B cell (primary cell): ENCODE data around the gene USP49. TPM values are rescaled to one million over a fixed set of nuclear protein-coding genes. Genes with fewer than 3 reads are reported as not detected.

Experiments
- ATAC-seq: fragments of 200-7000 bp; cut with Tn5 transposase; one replicate; pipeline ENCODE4 v1.10.0; 2021; ENCODE audit warnings: low read depth, mild to moderate bottlenecking, moderate number of reproducible peaks, moderate library complexity
- CTCF ChIA-PET: fragments of 350-600 bp; sonication (Branson Sonifier 250); formaldehyde crosslinking; loops from one replicate; lab custom pipeline; 2021; ENCODE audit warnings: antibody characterized with exemption, inconsistent platforms; lab: Charles Lee
- POLR2A ChIA-PET: fragments of 350-600 bp; sonication (Branson Sonifier 250); formaldehyde crosslinking; loops from one replicate; lab custom pipeline; 2021; ENCODE audit warnings: antibody characterized with exemption; lab: Charles Lee
- DNase-seq: peaks from one replicate; pipeline ENCODE4 v3.0.0; 2013
- H2AFZ ChIP-seq: 2 replicates; pipeline ENCODE4 v1.6.1; 2012; ENCODE audit warnings: mild to moderate bottlenecking, low read depth, low read length; ENCODE audit not compliant: insufficient read depth, poor library complexity, severe bottlenecking
- H3K27ac ChIP-seq, 2 donors: 1 replicate in 1 of 2; 2 replicates in 1 of 2; pipeline ENCODE4 v1.5.1; 2012 to 2013; ENCODE audit warnings: low read length in 2 of 2, mild to moderate bottlenecking in 2 of 2, moderate library complexity in 1 of 2
- H3K27me3 ChIP-seq, 4 experiments: fragments of 200-600 bp in 1 of 4; sonication (generic) in 1 of 4; replicated peaks in 1 of 4; 1 replicate in 2 of 4; 2 replicates in 2 of 4; pipeline versions ENCODE4 v1.6.1 to v1.7.0; 2013 to 2016; ENCODE audit warnings: low read length in 3 of 4, mild to moderate bottlenecking in 2 of 4, mixed read lengths in 1 of 4, moderate library complexity in 1 of 4; ENCODE audit not compliant: insufficient read depth in 4 of 4, control insufficient read depth in 3 of 4; ENCODE audit errors: control extremely low read depth in 1 of 4
- H3K36me3 ChIP-seq, 2 experiments: replicated peaks in 1 of 2; 1 replicate in 1 of 2; 2 replicates in 1 of 2; pipeline versions ENCODE4 v1.6.1 to v1.7.1; 2013; ENCODE audit warnings: low read length in 1 of 2; ENCODE audit not compliant: insufficient read depth in 2 of 2, control insufficient read depth in 1 of 2; ENCODE audit errors: control extremely low read depth in 1 of 2, extremely low read depth in 1 of 2
- H3K4me1 ChIP-seq, 2 donors: fragments of 200-600 bp in 1 of 2; sonication (generic) in 1 of 2; 1 replicate in 1 of 2; 2 replicates in 1 of 2; pipeline versions ENCODE4 v1.5.1 to v1.6.1; 2013 to 2017; ENCODE audit warnings: low read length in 2 of 2; ENCODE audit not compliant: control insufficient read depth in 2 of 2, insufficient read depth in 2 of 2
- H3K4me2 ChIP-seq: replicated peaks from 2 replicates; pipeline ENCODE3; 2012; ENCODE audit warnings: mild to moderate bottlenecking, low read depth, low read length; ENCODE audit not compliant: poor library complexity, severe bottlenecking
- H3K4me3 ChIP-seq, 5 experiments: fragments of 200-600 bp in 1 of 5; sonication (generic) in 1 of 5; 1 replicate in 3 of 5; 2 replicates in 2 of 5; pipeline versions ENCODE4 v1.5.1 to v1.7.0; 2011 to 2016; ENCODE audit warnings: low read length in 4 of 5, mild to moderate bottlenecking in 4 of 5, low read depth in 2 of 5, control low read depth in 1 of 5, moderate library complexity in 1 of 5; ENCODE audit not compliant: insufficient read depth in 1 of 5; ENCODE audit errors: control extremely low read depth in 1 of 5, extremely low read depth in 1 of 5
- H3K79me2 ChIP-seq: fragments of 200-600 bp; sonication (generic); one replicate; pipeline ENCODE4 v1.6.0; 2016; ENCODE audit warnings: low read length; ENCODE audit not compliant: control insufficient read depth, insufficient read depth
- H3K9ac ChIP-seq: fragments of 200-600 bp; sonication (generic); 2 replicates; pipeline ENCODE4 v1.6.1; 2017; ENCODE audit warnings: mild to moderate bottlenecking, low read length, moderate library complexity
- H3K9me3 ChIP-seq, 3 donors: one replicate each; pipeline versions ENCODE4 v1.6.1 to v1.7.1; 2013; ENCODE audit warnings: low read length in 2 of 3; ENCODE audit not compliant: control insufficient read depth in 2 of 3, insufficient read depth in 1 of 3; ENCODE audit errors: control extremely low read depth in 1 of 3
- H4K20me1 ChIP-seq: 2 replicates; pipeline ENCODE4 v1.6.0; 2012; ENCODE audit warnings: mild to moderate bottlenecking, low read length; ENCODE audit not compliant: insufficient read depth, control insufficient read depth, poor library complexity, severe bottlenecking
- H3K27ac Mint-ChIP-seq: one replicate; pipeline ENCODE4 v1.8.0; 2021; ENCODE audit warnings: mixed read lengths
- H3K27me3 Mint-ChIP-seq: one replicate; pipeline ENCODE4 v1.8.0; 2021; ENCODE audit warnings: mixed read lengths
- H3K4me1 Mint-ChIP-seq: one replicate; pipeline ENCODE4 v1.8.0; 2021; ENCODE audit warnings: mixed read lengths
- H3K4me3 Mint-ChIP-seq: one replicate; pipeline ENCODE4 v1.8.0; 2021; ENCODE audit warnings: mixed read lengths
- H3K9me3 Mint-ChIP-seq: one replicate; pipeline ENCODE4 v1.8.0; 2022; ENCODE audit warnings: mixed read lengths; ENCODE audit not compliant: insufficient read depth
- CTCF ChIP-seq: fragments of 200-600 bp; IDR thresholded peaks from one replicate; pipeline ENCODE4 v1.8.0; 2022; ENCODE audit warnings: antibody characterized with exemption, mild to moderate bottlenecking
- EZH2 ChIP-seq: IDR thresholded peaks from 2 replicates; pipeline ENCODE4 v1.6.1; 2012; ENCODE audit warnings: borderline replicate concordance, low read depth, mild to moderate bottlenecking, moderate library complexity, low read length; ENCODE audit not compliant: insufficient read depth, poor library complexity, severe bottlenecking
- WGBS: methylation state at CpG from one replicate; pipeline ENCODE4 v1.1.5; 2013; ENCODE audit warnings: missing lambda C conversion rate; ENCODE audit not compliant: insufficient coverage; 5-methylcytosine and 5-hydroxymethylcytosine counted together
- intact Hi-C: fragments of 100-400 bp; cut with micrococcal nuclease; formaldehyde crosslinking; loops from one replicate; pipeline ENCODE4 v1.10.0; 2022
- polyA plus RNA-seq: library from polyadenylated mRNA; depleted of rRNA; stranded (reverse); fragments of >200 nt; gene quantifications from 2 replicates; pipeline ENCODE4 v1.2.3, GENCODE V29; 2012
- total RNA-seq, 2 donors: library from RNA; stranded (reverse); fragments of 120-200 nt in 1 of 2; gene quantifications; 1 replicate in 1 of 2; 2 replicates in 1 of 2; pipeline versions ENCODE4 v1.2.3 to v1.2.4, GENCODE V29; 2013 to 2022

The USP49 gene
- total and polyA plus RNA-seq, 2 donors (not counting 1 experiment from before 2014, with no cell fraction given), result 2.6 to 9.9 TPM

GRCh38 chr6:41824571-41825569, 70.3 kb downstream of the USP49 start:
- no peaks in the 10 kb centered on the region for H3K79me2 ChIP-seq
- intact Hi-C loops, result no loop called here
- ChIA-PET POLR2A (interaction anchor here (0.7 kb wide), 1 partner anchor 352 kb away, joined by 4 read pairs; no protein-coding TSS in a partner anchor), CTCF (interaction anchor here (0.6 to 1.0 kb wide), 2 partner anchors 220 to 375 kb away, joined by 3 read pairs; no protein-coding TSS in a partner anchor)
- no peaks in the 10 kb centered on the region for H4K20me1 ChIP-seq
- no peak overlapping the region for H3K9ac ChIP-seq
- H3K4me3 ChIP-seq, result no peak overlapping the region
- Mint-ChIP-seq H3K27ac (no peak overlapping the region), H3K4me1 (no peaks in the 10 kb centered on the region), H3K27me3 (no peaks in the 10 kb centered on the region), H3K4me3 (no peak overlapping the region), H3K9me3 (no peaks in the 10 kb centered on the region)
- no peak overlapping the region for H3K27ac ChIP-seq
- H3K4me2 ChIP-seq, result no peak overlapping the region
- H3K27me3 ChIP-seq, result no peaks in the 10 kb centered on the region
- no peak overlapping the region for H2AFZ ChIP-seq
- 92% methylated on average over 9 of the region's 13 CpGs for WGBS
- no peaks in the 10 kb centered on the region for H3K36me3 ChIP-seq
- no peaks in the 10 kb centered on the region for H3K9me3 ChIP-seq
- DNase-seq, result no peak
- no peaks in the 10 kb centered on the region for H3K4me1 ChIP-seq
- ATAC-seq, result no peak
- TF ChIP-seq CTCF (no peak), EZH2 (no peak)

GRCh38 chr6:41823178-41823577, 72.0 kb downstream of the USP49 start:
- Histone ChIP-seq H3K9me3 (no peaks in the 10 kb centered on the region), H3K27ac (no peak overlapping the region), H3K4me3 (no peak overlapping the region), H3K4me2 (no peak overlapping the region), H3K27me3 (no peaks in the 10 kb centered on the region), H4K20me1 (no peaks in the 10 kb centered on the region), H2AFZ (no peak overlapping the region), H3K36me3 (no peaks in the 10 kb centered on the region), H3K9ac (no peak overlapping the region), H3K4me1 (no peaks in the 10 kb centered on the region), H3K79me2 (no peaks in the 10 kb centered on the region)
- ATAC-seq (no peak), DNase-seq (no peak)
- TF ChIP-seq CTCF (no peak), EZH2 (no peak)
- no peak overlapping the region for H3K27ac Mint-ChIP-seq
- no peaks in the 10 kb centered on the region for H3K9me3 Mint-ChIP-seq
- WGBS, result 100% methylated on average over 1 of the region's 1 CpG
- no peaks in the 10 kb centered on the region for H3K27me3 Mint-ChIP-seq
- ChIA-PET POLR2A (no interaction called here), CTCF (interaction anchor here (1.0 to 1.2 kb wide), 2 partner anchors 8 to 27 kb away, joined by 3 to 4 read pairs; no protein-coding TSS in a partner anchor)
- H3K4me3 Mint-ChIP-seq, result no peak overlapping the region
- no peaks in the 10 kb centered on the region for H3K4me1 Mint-ChIP-seq
- intact Hi-C loops, result no loop called here
